Thyroid gland (tissue), 4 donors: Measurements from ENCODE around the gene LAMB1.
"Not testable (repeated sequence)": the region's sequence is repeated elsewhere in the genome, so short reads cannot be mapped to it uniquely, and the experiment has no call there.

Experiments
- CTCF ChIP-seq, 6 experiments: fragments of 200-600 bp in 3 of 6; fragments of 450-650 bp in 3 of 6; sonication (generic) in 3 of 6; IDR thresholded peaks; one replicate each; pipeline ENCODE4 v1.5.1; 2016 to 2019; ENCODE audit warnings: antibody characterized with exemption in 6 of 6, mild to moderate bottlenecking in 2 of 6, inconsistent platforms in 1 of 6, moderate library complexity in 1 of 6
- POLR2A ChIP-seq, 2 donors: fragments of 450-650 bp; IDR thresholded peaks; one replicate each; pipeline ENCODE4 v1.6.1; 2017; ENCODE audit warnings: antibody characterized with exemption in 2 of 2, mild to moderate bottlenecking in 2 of 2, moderate library complexity in 1 of 2

GRCh38 chr7:107892367-107892741, 110.6 kb downstream of the LAMB1 start:
- TF ChIP-seq CTCF, POLR2A (IDR thresholded peaks at IDR 0.05): not testable (repeated sequence)
